IMR-90 (cell line): ENCODE results near the gene DSCAM. TPM values are rescaled to one million over a fixed set of nuclear protein-coding genes. Genes with fewer than 3 reads are reported as not detected.

Experiments used
- ATAC-seq: fragments of 200-7000 bp; cut with Tn5 transposase; 2 replicates; pipeline ENCODE4 v1.9.1; 2020; ENCODE audit warnings: low read depth, mild to moderate bottlenecking, moderate library complexity
- BruUV-seq: library from RNA; stranded (reverse); fragments of 400-500 nt; replicated peaks from 2 replicates; lab custom pipeline; 2021; lab: Mats Ljungman, UMichigan
- CTCF ChIA-PET: fragments of 300-600 bp; formaldehyde crosslinking; extraction: SDS; loops from one replicate; lab custom pipeline; 2021; ENCODE audit warnings: antibody characterized with exemption; lab: Yijun Ruan, JAX
- POLR2A ChIA-PET: fragments of 300-600 bp; sonication (Branson Sonifier 250); formaldehyde crosslinking; loops from one replicate; lab custom pipeline; 2022; ENCODE audit warnings: antibody characterized with exemption; ENCODE audit not compliant: unreplicated experiment; lab: Charles Lee
- DNase-seq: peaks from one replicate; pipeline ENCODE4 v3.0.0; 2013
- H2AFZ ChIP-seq: replicated peaks from 2 replicates; pipeline ENCODE3; 2013; ENCODE audit warnings: low read length, mild to moderate bottlenecking; ENCODE audit not compliant: poor library complexity
- H2AK5ac ChIP-seq: 2 replicates; pipeline ENCODE4 v1.6.1; 2013; ENCODE audit warnings: low read depth, low read length, inconsistent platforms
- H2AK9ac ChIP-seq: replicated peaks from 2 replicates; pipeline ENCODE3; 2013; ENCODE audit warnings: mild to moderate bottlenecking, low read depth, low read length, moderate library complexity; ENCODE audit not compliant: poor library complexity
- H2BK120ac ChIP-seq: 2 replicates; pipeline ENCODE4 v1.6.1; 2013; ENCODE audit warnings: low read depth, low read length, inconsistent platforms
- H2BK15ac ChIP-seq: 3 replicates; pipeline ENCODE4 v1.6.1; 2013; ENCODE audit warnings: low read depth, low read length, inconsistent platforms
- H2BK20ac ChIP-seq: 2 replicates; pipeline ENCODE4 v1.6.1; 2013; ENCODE audit warnings: low read depth, mild to moderate bottlenecking, inconsistent platforms, low read length, moderate library complexity
- H2BK5ac ChIP-seq: 2 replicates; pipeline ENCODE4 v1.6.1; 2013; ENCODE audit warnings: mild to moderate bottlenecking, low read depth, low read length, inconsistent platforms; ENCODE audit not compliant: poor library complexity, severe bottlenecking
- H3K14ac ChIP-seq: replicated peaks from 2 replicates; pipeline ENCODE4 v1.6.1; 2013; ENCODE audit warnings: low read depth, low read length, inconsistent platforms
- H3K18ac ChIP-seq: 2 replicates; pipeline ENCODE4 v1.6.1; 2013; ENCODE audit warnings: low read depth, low read length, control low read depth
- H3K23ac ChIP-seq: 2 replicates; pipeline ENCODE4 v1.6.1; 2013; ENCODE audit warnings: low read depth, low read length, inconsistent platforms
- H3K27ac ChIP-seq: 2 replicates; pipeline ENCODE4 v1.5.1; 2013; ENCODE audit warnings: mild to moderate bottlenecking, control low read depth, low read length; ENCODE audit not compliant: insufficient read depth
- H3K27me3 ChIP-seq: 2 replicates; pipeline ENCODE4 v1.6.1; 2013; ENCODE audit warnings: low read length; ENCODE audit not compliant: control insufficient read depth, insufficient read depth
- H3K36me3 ChIP-seq: 2 replicates; pipeline ENCODE4 v1.6.1; 2013; ENCODE audit warnings: low read length, mixed read lengths; ENCODE audit not compliant: control insufficient read depth, insufficient read depth
- H3K4ac ChIP-seq: 2 replicates; pipeline ENCODE4 v1.6.1; 2013; ENCODE audit warnings: low read depth, low read length, inconsistent platforms
- H3K4me1 ChIP-seq: 2 replicates; pipeline ENCODE4 v1.6.1; 2013; ENCODE audit warnings: low read length, mixed read lengths; ENCODE audit not compliant: control insufficient read depth, insufficient read depth
- H3K4me2 ChIP-seq: 2 replicates; pipeline ENCODE4 v1.6.1; 2013; ENCODE audit warnings: low read depth, mild to moderate bottlenecking, control low read depth, low read length, moderate library complexity
- H3K4me3 ChIP-seq: 2 replicates; pipeline ENCODE4 v1.5.1; 2013; ENCODE audit warnings: low read depth, mild to moderate bottlenecking, control low read depth, low read length, moderate library complexity; ENCODE audit not compliant: insufficient read depth
- H3K56ac ChIP-seq: 2 replicates; pipeline ENCODE4 v1.6.1; 2013; ENCODE audit warnings: low read length, inconsistent platforms; ENCODE audit not compliant: insufficient read depth; ENCODE audit errors: extremely low read depth
- H3K79me1 ChIP-seq, 2 experiments: 2 replicates each; pipeline ENCODE4 v1.6.1; 2013; ENCODE audit warnings: low read length in 2 of 2, inconsistent platforms in 1 of 2, low read depth in 1 of 2
- H3K9ac ChIP-seq: 2 replicates; pipeline ENCODE4 v1.6.1; 2013; ENCODE audit warnings: low read depth, low read length, control low read depth
- H3K9me1 ChIP-seq: 2 replicates; pipeline ENCODE4 v1.6.1; 2013; ENCODE audit warnings: low read length, inconsistent platforms; ENCODE audit not compliant: insufficient read depth
- H3K9me3 ChIP-seq: 2 replicates; pipeline ENCODE4 v1.6.1; 2013; ENCODE audit warnings: low read length; ENCODE audit not compliant: control insufficient read depth, insufficient read depth
- H4K20me1 ChIP-seq: 2 replicates; pipeline ENCODE4 v1.6.1; 2013; ENCODE audit warnings: low read length, inconsistent platforms; ENCODE audit not compliant: insufficient read depth
- H4K5ac ChIP-seq: 2 replicates; pipeline ENCODE4 v1.6.1; 2013; ENCODE audit warnings: mild to moderate bottlenecking, low read depth, low read length, control low read depth
- H4K8ac ChIP-seq, 2 experiments: 2 replicates each; pipeline ENCODE4 v1.6.1; 2013; ENCODE audit warnings: low read depth in 2 of 2, low read length in 2 of 2, control low read depth in 1 of 2, inconsistent platforms in 1 of 2
- H4K91ac ChIP-seq: 2 replicates; pipeline ENCODE4 v1.6.1; 2013; ENCODE audit warnings: low read depth, low read length, inconsistent platforms; ENCODE audit not compliant: insufficient read depth
- ELK1 ChIP-seq: fragments of 150-350 bp; IDR thresholded peaks from 2 replicates; pipeline ENCODE4 v1.6.1; 2016; ENCODE audit warnings: low read depth, mild to moderate bottlenecking, low read length, moderate library complexity, borderline replicate concordance
- MAFK ChIP-seq: IDR thresholded peaks from 2 replicates; pipeline ENCODE4 v1.6.1; 2012; ENCODE audit warnings: low read depth, low read length, improper control_type of control experiment
- MXI1 ChIP-seq: IDR thresholded peaks from 2 replicates; pipeline ENCODE4 v1.6.1; 2012; ENCODE audit warnings: low read depth, mild to moderate bottlenecking, low read length, moderate library complexity, borderline replicate concordance
- RCOR1 ChIP-seq: IDR thresholded peaks from 2 replicates; pipeline ENCODE4 v1.6.1; 2012; ENCODE audit warnings: mild to moderate bottlenecking, low read length, improper control_type of control experiment; ENCODE audit not compliant: insufficient replicate concordance
- SMC3 ChIP-seq: fragments of 150-350 bp; IDR thresholded peaks from 2 replicates; pipeline ENCODE4 v1.6.1; 2016; ENCODE audit warnings: low read depth, mild to moderate bottlenecking, antibody characterized with exemption, low read length, moderate library complexity
- WGBS, 2 experiments: methylation state at CpG; one replicate each; pipeline versions ENCODE4 v1.1.5 to v1.1.7; 2013; ENCODE audit warnings: missing lambda C conversion rate in 2 of 2; ENCODE audit not compliant: insufficient read length in 1 of 2; ENCODE audit errors: extremely low coverage in 2 of 2; 5-methylcytosine and 5-hydroxymethylcytosine counted together
- dilution Hi-C: fragments of 300-500 bp; cut with HindIII; formaldehyde crosslinking; loops from one replicate; pipeline ENCODE4 v1.14.3; 2018; ENCODE audit warnings: low sequenced_read_pairs; ENCODE audit not compliant: unreplicated experiment
- in situ Hi-C: fragments of 300-500 bp; cut with MboI; formaldehyde crosslinking; loops from 3 replicates; pipeline ENCODE4 v1.14.3; 2019; ENCODE audit warnings: low sequenced_read_pairs, inconsistent platforms, mixed read lengths
- intact Hi-C: fragments of 100-400 bp; cut with micrococcal nuclease; formaldehyde crosslinking; loops from 2 replicates; pipeline ENCODE4 v1.10.0; 2022
- polyA plus RNA-seq, 3 experiments: library from polyadenylated mRNA; depleted of rRNA; stranded (reverse); fragments of >200 nt; gene quantifications; 2 replicates each; pipeline ENCODE4 v1.2.3, GENCODE V29; 2012; ENCODE audit warnings: low replicate concordance in 1 of 3
- total RNA-seq: library from RNA; depleted of rRNA; stranded (reverse); fragments of >200 nt; gene quantifications from 2 replicates; pipeline ENCODE4 v1.2.3, GENCODE V29; 2012

Gene DSCAM
- total and polyA plus RNA-seq, 2 of the 4 experiments (the other 2 are of a cell fraction) = under 0.01 to 0.02 TPM

- H3K4me1 ChIP-seq = no peaks in the 10 kb centered on the region
- H2AK9ac ChIP-seq = no peak overlapping the region
- H3K14ac ChIP-seq = no peak overlapping the region
- peaks cover 34% of the 10 kb centered on the region for H3K9me3 ChIP-seq
- BruUV-seq = no TSS peak
- no peak overlapping the region for H4K91ac ChIP-seq
- no peaks in the 10 kb centered on the region for H3K79me1 ChIP-seq
- no peak for DNase-seq
- H3K4me3 ChIP-seq = no peak overlapping the region
- no peak overlapping the region for H2BK120ac ChIP-seq
- no peak overlapping the region for H3K27ac ChIP-seq
- dilution Hi-C loops (no loop called here), in situ Hi-C loops (no loop called here), intact Hi-C loops (no loop called here)
- no peak overlapping the region for H4K8ac ChIP-seq
- H2BK20ac ChIP-seq = no peak overlapping the region
- no CpG with 5 or more reads among the region's 1 CpG for WGBS, 2 experiments
- H3K4ac ChIP-seq = no peak overlapping the region
- H3K4me2 ChIP-seq = no peak overlapping the region
- TF ChIP-seq SMC3 = no peak
- no peak for TF ChIP-seq ELK1
- TF ChIP-seq MAFK = no peak
- TF ChIP-seq RCOR1 = no peak
- TF ChIP-seq MXI1 = no peak
- no peaks in the 10 kb centered on the region for H4K20me1 ChIP-seq
- H4K5ac ChIP-seq = no peak overlapping the region
- CTCF ChIA-PET = no interaction called here
- no peaks in the 10 kb centered on the region for H3K27me3 ChIP-seq
- H3K18ac ChIP-seq = no peak overlapping the region
- no peaks in the 10 kb centered on the region for H3K9me1 ChIP-seq
- no peak overlapping the region for H3K56ac ChIP-seq
- no peak overlapping the region for H2AFZ ChIP-seq
- no peak for ATAC-seq
- H3K9ac ChIP-seq = no peak overlapping the region
- H2BK15ac ChIP-seq = no peak overlapping the region
- H3K23ac ChIP-seq = no peak overlapping the region
- H3K36me3 ChIP-seq = no peaks in the 10 kb centered on the region
- H2BK5ac ChIP-seq = no peak overlapping the region
- POLR2A ChIA-PET = no interaction called here
- no peak overlapping the region for H2AK5ac ChIP-seq
These were observed 844.0 kb downstream of the DSCAM start for GRCh38 chr21:40002978-40003377.
